ENCODE data around the gene NDFIP2.

Gene NDFIP2

GRCh38 chr13:79527698-79528097, 46.7 kb downstream of the NDFIP2 start:
- no peaks in the 10 kb centered on the region for H3K9me3 ChIP-seq (ENCODE audit: insufficient read depth, low read depth, low read length)
- no peak overlapping the region for H3K9ac ChIP-seq (ENCODE audit: low read depth, low read length, poor library complexity, severe bottlenecking)
- H3K79me2 ChIP-seq (ENCODE audit: insufficient read depth, low read length) = no peaks in the 10 kb centered on the region
- no peaks in the 10 kb centered on the region for H3K9me2 ChIP-seq (replicated peaks; ENCODE audit: low read depth, low read length)
- H4K20me1 ChIP-seq (ENCODE audit: insufficient read depth, low read length, poor library complexity, severe bottlenecking) = no peaks in the 10 kb centered on the region
- H2AFZ ChIP-seq (ENCODE audit: low read length) = no peak overlapping the region
- H3K36me3 ChIP-seq (ENCODE audit: insufficient read depth, low read length) = no peaks in the 10 kb centered on the region
- TF ChIP-seq EZH2phosphoT487 (IDR thresholded peaks at IDR 0.05; ENCODE audit: borderline replicate concordance) = no peak
- no peak for TF ChIP-seq CTCF (conservative IDR thresholded peaks at IDR 0.05; ENCODE audit: low read length)
- H3F3A ChIP-seq (ENCODE audit: low read depth) = peaks cover 7% of the 10 kb centered on the region; the same call in 1 of the 2 replicates
- peaks cover 57% of the 10 kb centered on the region for H3K4me1 ChIP-seq (ENCODE audit: insufficient read depth, low read length, poor library complexity, severe bottlenecking)
- no peak overlapping the region for H3K4me3 ChIP-seq (ENCODE audit: low read length, poor library complexity, severe bottlenecking)
- no peaks in the 10 kb centered on the region for H3K27me3 ChIP-seq (ENCODE audit: insufficient read depth, low read length, poor library complexity, severe bottlenecking)
- no peak overlapping the region for H3K4me2 ChIP-seq (ENCODE audit: low read depth, low read length, poor library complexity, severe bottlenecking)

- Histone ChIP-seq H3K9ac (ENCODE audit: low read depth, low read length, poor library complexity, severe bottlenecking) (no peak overlapping the region), H3K4me3 (ENCODE audit: low read length, poor library complexity, severe bottlenecking) (no peak overlapping the region), H3K4me1 (ENCODE audit: insufficient read depth, low read length, poor library complexity, severe bottlenecking) (peaks cover 52% of the 10 kb centered on the region), H3K79me2 (ENCODE audit: insufficient read depth, low read length) (no peaks in the 10 kb centered on the region), H3K9me3 (ENCODE audit: insufficient read depth, low read depth, low read length) (no peaks in the 10 kb centered on the region), H3K27me3 (ENCODE audit: insufficient read depth, low read length, poor library complexity, severe bottlenecking) (no peaks in the 10 kb centered on the region), H2AFZ (ENCODE audit: low read length) (no peak overlapping the region), H4K20me1 (ENCODE audit: insufficient read depth, low read length, poor library complexity, severe bottlenecking) (no peaks in the 10 kb centered on the region), H3F3A (ENCODE audit: low read depth) (peaks cover 3% of the 10 kb centered on the region; the same call in 1 of the 2 replicates), H3K9me2 (replicated peaks; ENCODE audit: low read depth, low read length) (no peaks in the 10 kb centered on the region), H3K36me3 (ENCODE audit: insufficient read depth, low read length) (no peaks in the 10 kb centered on the region), H3K4me2 (ENCODE audit: low read depth, low read length, poor library complexity, severe bottlenecking) (no peak overlapping the region)
- no peak for TF ChIP-seq EZH2phosphoT487 (IDR thresholded peaks at IDR 0.05; ENCODE audit: borderline replicate concordance)
Measured at GRCh38 chr13:79528356-79528755, 47.4 kb downstream of the NDFIP2 start.

- Histone ChIP-seq H4K20me1 (ENCODE audit: insufficient read depth, low read length, poor library complexity, severe bottlenecking) (no peaks in the 10 kb centered on the region), H3K27me3 (ENCODE audit: insufficient read depth, low read length, poor library complexity, severe bottlenecking) (no peaks in the 10 kb centered on the region), H2AFZ (ENCODE audit: low read length) (no peak overlapping the region), H3K9me3 (ENCODE audit: insufficient read depth, low read depth, low read length) (no peaks in the 10 kb centered on the region), H3K36me3 (ENCODE audit: insufficient read depth, low read length) (no peaks in the 10 kb centered on the region), H3K79me2 (ENCODE audit: insufficient read depth, low read length) (no peaks in the 10 kb centered on the region), H3F3A (ENCODE audit: low read depth) (peaks cover 3% of the 10 kb centered on the region; the same call in 1 of the 2 replicates), H3K4me2 (ENCODE audit: low read depth, low read length, poor library complexity, severe bottlenecking) (no peak overlapping the region), H3K9me2 (replicated peaks; ENCODE audit: low read depth, low read length) (no peaks in the 10 kb centered on the region), H3K4me3 (ENCODE audit: low read length, poor library complexity, severe bottlenecking) (no peak overlapping the region), H3K4me1 (ENCODE audit: insufficient read depth, low read length, poor library complexity, severe bottlenecking) (peaks cover 47% of the 10 kb centered on the region), H3K9ac (ENCODE audit: low read depth, low read length, poor library complexity, severe bottlenecking) (no peak overlapping the region)
- no peak for TF ChIP-seq EZH2phosphoT487 (IDR thresholded peaks at IDR 0.05; ENCODE audit: borderline replicate concordance)
- TF ChIP-seq CTCF (conservative IDR thresholded peaks at IDR 0.05; ENCODE audit: low read length) = no peak
Measured at GRCh38 chr13:79528759-79529191, 47.8 kb downstream of the NDFIP2 start.

GRCh38 chr13:79529817-79530216, 48.9 kb downstream of the NDFIP2 start:
- Histone ChIP-seq H3K27me3 (ENCODE audit: insufficient read depth, low read length, poor library complexity, severe bottlenecking) (no peaks in the 10 kb centered on the region), H3K9ac (ENCODE audit: low read depth, low read length, poor library complexity, severe bottlenecking) (no peak overlapping the region)

More at GRCh38 chr13:79529817-79530216, 48.9 kb downstream of the NDFIP2 start:
- Histone ChIP-seq H4K20me1 (ENCODE audit: insufficient read depth, low read length, poor library complexity, severe bottlenecking) (no peaks in the 10 kb centered on the region), H3K4me1 (ENCODE audit: insufficient read depth, low read length, poor library complexity, severe bottlenecking) (peaks cover 37% of the 10 kb centered on the region), H3K36me3 (ENCODE audit: insufficient read depth, low read length) (no peaks in the 10 kb centered on the region), H3K9me2 (replicated peaks; ENCODE audit: low read depth, low read length) (no peaks in the 10 kb centered on the region), H3K4me2 (ENCODE audit: low read depth, low read length, poor library complexity, severe bottlenecking) (no peak overlapping the region), H3F3A (ENCODE audit: low read depth) (peaks cover 3% of the 10 kb centered on the region; the same call in 1 of the 2 replicates), H2AFZ (ENCODE audit: low read length) (no peak overlapping the region), H3K9me3 (ENCODE audit: insufficient read depth, low read depth, low read length) (no peaks in the 10 kb centered on the region), H3K79me2 (ENCODE audit: insufficient read depth, low read length) (no peaks in the 10 kb centered on the region), H3K4me3 (ENCODE audit: low read length, poor library complexity, severe bottlenecking) (no peak overlapping the region)
- no peak for TF ChIP-seq EZH2phosphoT487 (IDR thresholded peaks at IDR 0.05; ENCODE audit: borderline replicate concordance)
- TF ChIP-seq CTCF (conservative IDR thresholded peaks at IDR 0.05; ENCODE audit: low read length) = no peak

All from Loucy (cell line).